Measurements from ENCODE around the gene EREG.

- TF ChIP-seq CTCF (IDR thresholded peaks at IDR 0.05) (no peak), EP300 (IDR thresholded peaks at IDR 0.05) (no peak), POLR2AphosphoS5 (IDR thresholded peaks at IDR 0.05) (no peak), POLR2A (IDR thresholded peaks at IDR 0.05) (no peak)
Observed at GRCh38 chr4:74389494-74389893, 24.5 kb downstream of the EREG start.

Data from gastroesophageal sphincter (tissue), 3 donors.